ENCODE data around the gene CEACAM7. TPM values are rescaled to one million over a fixed set of nuclear protein-coding genes. Genes with fewer than 3 reads are reported as not detected.

Gene CEACAM7
- total RNA-seq, 1 experiment from 2014 or later: not detected

GRCh38 chr19:41734156-41734555 lies 46.1 kb upstream of the CEACAM7 start:
- H3K4me2 ChIP-seq: peak overlapping the region; percentile 71
- no peaks in the 10 kb centered on the region for H3K9me2 ChIP-seq (ENCODE audit: insufficient read depth)
- no TSS peak for BruUV-seq (replicated peaks)
- ChIA-PET POLR2A (ENCODE audit: unreplicated experiment) (no interaction called here), CTCF (interaction anchor here (0.8 to 2.0 kb wide), 2 partner anchors 19 to 27 kb away, joined by 6 to 10 read pairs; no protein-coding TSS in a partner anchor)
- no peaks in the 10 kb centered on the region for H3K79me2 ChIP-seq (ENCODE audit: low read depth)
- peaks cover 57% of the 10 kb centered on the region for H3F3A ChIP-seq (ENCODE audit: insufficient read depth, low read depth)
- H4K20me1 ChIP-seq (ENCODE audit: insufficient read depth): no peaks in the 10 kb centered on the region
- H3K27ac ChIP-seq: peak overlapping the region; percentile 100
- peaks cover 87% of the 10 kb centered on the region for H3K4me1 ChIP-seq (replicated peaks; ENCODE audit: insufficient read depth)
- 0 out of 2 replicates have a peak overlapping the region, but pooled peaks have one; percentile 17 for H3K4me3 ChIP-seq
- no peak for DNase-seq
- no peaks in the 10 kb centered on the region for H3K9me3 ChIP-seq (ENCODE audit: insufficient read depth, low read depth)
- H2AFZ ChIP-seq: peak overlapping the region; percentile 7; the same call in 1 of the 2 replicates
- intact Hi-C loops (cut with micrococcal nuclease; ENCODE audit: unreplicated experiment): no loop called here
- no peak for TF ChIP-seq EZH2 (IDR thresholded peaks at IDR 0.05; ENCODE audit: low read depth)
- no peaks in the 10 kb centered on the region for H3K36me3 ChIP-seq (ENCODE audit: low read depth)
- no peaks in the 10 kb centered on the region for H3K27me3 ChIP-seq (ENCODE audit: insufficient read depth, low read depth)

GRCh38 chr19:41726493-41726892 lies 38.4 kb upstream of the CEACAM7 start:
- intact Hi-C loops (cut with micrococcal nuclease; ENCODE audit: unreplicated experiment): no loop called here
- no peaks in the 10 kb centered on the region for H3F3A ChIP-seq (ENCODE audit: insufficient read depth, low read depth)
- no peaks in the 10 kb centered on the region for H3K9me3 ChIP-seq (ENCODE audit: insufficient read depth, low read depth)
- TF ChIP-seq, protein P1, sequence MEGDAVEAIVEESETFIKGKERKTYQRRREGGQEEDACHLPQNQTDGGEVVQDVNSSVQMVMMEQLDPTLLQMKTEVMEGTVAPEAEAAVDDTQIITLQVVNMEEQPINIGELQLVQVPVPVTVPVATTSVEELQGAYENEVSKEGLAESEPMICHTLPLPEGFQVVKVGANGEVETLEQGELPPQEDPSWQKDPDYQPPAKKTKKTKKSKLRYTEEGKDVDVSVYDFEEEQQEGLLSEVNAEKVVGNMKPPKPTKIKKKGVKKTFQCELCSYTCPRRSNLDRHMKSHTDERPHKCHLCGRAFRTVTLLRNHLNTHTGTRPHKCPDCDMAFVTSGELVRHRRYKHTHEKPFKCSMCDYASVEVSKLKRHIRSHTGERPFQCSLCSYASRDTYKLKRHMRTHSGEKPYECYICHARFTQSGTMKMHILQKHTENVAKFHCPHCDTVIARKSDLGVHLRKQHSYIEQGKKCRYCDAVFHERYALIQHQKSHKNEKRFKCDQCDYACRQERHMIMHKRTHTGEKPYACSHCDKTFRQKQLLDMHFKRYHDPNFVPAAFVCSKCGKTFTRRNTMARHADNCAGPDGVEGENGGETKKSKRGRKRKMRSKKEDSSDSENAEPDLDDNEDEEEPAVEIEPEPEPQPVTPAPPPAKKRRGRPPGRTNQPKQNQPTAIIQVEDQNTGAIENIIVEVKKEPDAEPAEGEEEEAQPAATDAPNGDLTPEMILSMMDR (conservative IDR thresholded peaks at IDR 0.05): no peak
- TF ChIP-seq EZH2 (IDR thresholded peaks at IDR 0.05; ENCODE audit: low read depth): no peak
- H3K79me2 ChIP-seq (ENCODE audit: low read depth): no peaks in the 10 kb centered on the region
- H3K4me1 ChIP-seq (replicated peaks; ENCODE audit: insufficient read depth): peaks cover 12% of the 10 kb centered on the region
- H2AFZ ChIP-seq: no peak overlapping the region
- H3K9me2 ChIP-seq (ENCODE audit: insufficient read depth): no peaks in the 10 kb centered on the region
- DNase-seq: no peak
- no peaks in the 10 kb centered on the region for H4K20me1 ChIP-seq (ENCODE audit: insufficient read depth)
- H3K36me3 ChIP-seq (ENCODE audit: low read depth): no peaks in the 10 kb centered on the region
- H3K27ac ChIP-seq: no peak overlapping the region
- no peaks in the 10 kb centered on the region for H3K27me3 ChIP-seq (ENCODE audit: insufficient read depth, low read depth)
- no TSS peak for BruUV-seq (replicated peaks)
- H3K4me2 ChIP-seq: no peak overlapping the region
- no peak overlapping the region for H3K4me3 ChIP-seq
- ChIA-PET CTCF (no interaction called here), POLR2A (ENCODE audit: unreplicated experiment) (no interaction called here)

DNA sequence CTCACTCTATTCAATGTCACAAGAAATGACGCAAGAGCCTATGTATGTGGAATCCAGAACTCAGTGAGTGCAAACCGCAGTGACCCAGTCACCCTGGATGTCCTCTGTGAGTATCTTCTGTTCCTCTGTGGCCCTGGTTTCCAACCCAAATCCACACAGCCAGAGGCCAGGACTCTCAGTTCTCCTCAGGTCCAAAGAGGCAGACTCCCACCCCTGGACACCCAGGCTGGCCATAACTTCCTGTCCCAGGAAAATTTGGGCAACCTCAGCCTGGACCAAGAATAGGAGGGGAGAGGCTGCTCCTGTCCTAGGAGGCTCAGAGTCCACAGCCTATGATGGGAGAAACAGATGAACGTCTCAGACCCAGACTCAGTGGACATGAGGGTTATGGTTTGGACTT lies 32.0 kb upstream of the CEACAM7 start:
- intact Hi-C loops (cut with micrococcal nuclease; ENCODE audit: unreplicated experiment): no loop called here
- Histone ChIP-seq H3F3A (ENCODE audit: insufficient read depth, low read depth) (no peaks in the 10 kb centered on the region), H3K9me2 (ENCODE audit: insufficient read depth) (no peaks in the 10 kb centered on the region), H3K36me3 (ENCODE audit: low read depth) (no peaks in the 10 kb centered on the region), H3K4me3 (no peak overlapping the region), H3K79me2 (ENCODE audit: low read depth) (no peaks in the 10 kb centered on the region), H3K4me2 (no peak overlapping the region), H3K4me1 (replicated peaks; ENCODE audit: insufficient read depth) (no peaks in the 10 kb centered on the region), H3K27ac (no peak overlapping the region), H3K27me3 (ENCODE audit: insufficient read depth, low read depth) (no peaks in the 10 kb centered on the region), H3K9me3 (ENCODE audit: insufficient read depth, low read depth) (no peaks in the 10 kb centered on the region), H4K20me1 (ENCODE audit: insufficient read depth) (no peaks in the 10 kb centered on the region), H2AFZ (no peak overlapping the region)
- TF ChIP-seq, protein P1 (conservative IDR thresholded peaks at IDR 0.05): no peak
- TF ChIP-seq EZH2 (IDR thresholded peaks at IDR 0.05; ENCODE audit: low read depth): no peak
- BruUV-seq (replicated peaks): no TSS peak
- DNase-seq: no peak
- ChIA-PET CTCF (no interaction called here), POLR2A (ENCODE audit: unreplicated experiment) (no interaction called here)

DNA sequence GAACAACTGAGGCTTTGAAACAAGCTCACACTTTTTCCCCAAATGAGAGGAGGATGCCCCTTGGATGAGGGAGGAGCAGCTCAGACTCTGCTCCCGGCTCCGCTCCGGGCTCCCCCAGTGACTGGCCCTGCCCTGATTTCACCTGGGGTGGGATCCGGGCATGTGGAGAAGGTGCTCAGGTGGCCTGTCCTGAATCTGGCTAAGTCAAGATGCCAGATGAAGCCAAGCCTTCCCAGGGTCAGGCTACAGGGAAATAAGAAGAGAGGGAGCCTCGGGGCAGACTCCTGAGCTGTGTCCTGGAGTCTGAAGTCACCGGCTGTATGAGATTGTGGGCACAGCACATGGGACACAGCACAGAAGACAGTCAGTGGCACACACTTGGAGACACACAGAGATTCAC lies 30.7 kb upstream of the CEACAM7 start:
- no peak overlapping the region for H2AFZ ChIP-seq
- H3K4me2 ChIP-seq: no peak overlapping the region
- POLR2A ChIA-PET (ENCODE audit: unreplicated experiment): interaction anchor here (0.6 kb wide), 1 partner anchor 449 kb away, joined by 5 read pairs; no protein-coding TSS in a partner anchor
- H4K20me1 ChIP-seq (ENCODE audit: insufficient read depth): no peaks in the 10 kb centered on the region
- no peak overlapping the region for H3K4me3 ChIP-seq
- TF ChIP-seq, protein P1 (conservative IDR thresholded peaks at IDR 0.05): no peak
- no peak for TF ChIP-seq EZH2 (IDR thresholded peaks at IDR 0.05; ENCODE audit: low read depth)
- no peak overlapping the region for H3K27ac ChIP-seq
- H3K9me3 ChIP-seq (ENCODE audit: insufficient read depth, low read depth): no peaks in the 10 kb centered on the region
- DNase-seq: no peak
- no peaks in the 10 kb centered on the region for H3F3A ChIP-seq (ENCODE audit: insufficient read depth, low read depth)
- H3K27me3 ChIP-seq (ENCODE audit: insufficient read depth, low read depth): no peaks in the 10 kb centered on the region
- CTCF ChIA-PET: no interaction called here
- intact Hi-C loops (cut with micrococcal nuclease; ENCODE audit: unreplicated experiment): no loop called here
- BruUV-seq (replicated peaks): no TSS peak
- H3K9me2 ChIP-seq (ENCODE audit: insufficient read depth): no peaks in the 10 kb centered on the region
- H3K36me3 ChIP-seq (ENCODE audit: low read depth): no peaks in the 10 kb centered on the region
- H3K79me2 ChIP-seq (ENCODE audit: low read depth): no peaks in the 10 kb centered on the region
- no peaks in the 10 kb centered on the region for H3K4me1 ChIP-seq (replicated peaks; ENCODE audit: insufficient read depth)
